HepG2 (cell line): Measurements from ENCODE around the gene HDAC4. TPM values are rescaled to one million over a fixed set of nuclear protein-coding genes. Genes with fewer than 3 reads are reported as not detected.

ENCODE experiments used
- ATAC-seq: fragments of 200-7000 bp; cut with Tn5 transposase; 3 replicates; pipeline ENCODE4 v1.9.1; 2020; ENCODE audit warnings: mild to moderate bottlenecking, moderate library complexity
- BruUV-seq: library from RNA; stranded (reverse); fragments of 400-500 nt; replicated peaks from 2 replicates; lab custom pipeline; 2021; lab: Mats Ljungman, UMichigan
- CTCF ChIA-PET: fragments of 300-600 bp; formaldehyde crosslinking; extraction: SDS; loops from one replicate; lab custom pipeline; 2021; ENCODE audit warnings: low total read pairs, inconsistent platforms, low intra/inter-chr PET ratio; lab: Yijun Ruan, JAX
- POLR2A ChIA-PET: fragments of 350-600 bp; sonication (Branson Sonifier 250); formaldehyde crosslinking; loops from one replicate; lab custom pipeline; 2020; ENCODE audit warnings: antibody characterized with exemption, inconsistent platforms; lab: Yijun Ruan, JAX
- DNase-seq: peaks from one replicate; pipeline ENCODE4 v3.0.0-alpha.2; 2015; ENCODE audit warnings: low spot score
- FAIRE-seq: peaks from 3 replicates; lab custom pipeline; 2011; peaks lifted over from hg19 to GRCh38; lab: Jason Lieb, UNC
- H2AFZ ChIP-seq: one replicate; pipeline ENCODE4 v1.6.1; 2011; ENCODE audit warnings: low read length, inconsistent platforms
- H3K27ac ChIP-seq: fragments of 300-600 bp; 3 replicates; pipeline ENCODE4 v1.8.0; 2011; ENCODE audit warnings: mixed run types, mild to moderate bottlenecking, mixed read lengths, low read length, inconsistent platforms; ENCODE audit not compliant: insufficient read depth; ENCODE audit errors: extremely low read length
- H3K27me3 ChIP-seq, 2 experiments: fragments of 200-600 bp in 1 of 2; 2 replicates in 1 of 2; 3 replicates in 1 of 2; pipeline versions ENCODE4 v1.6.0 to v1.8.0; 2011; ENCODE audit warnings: low read length in 2 of 2, mild to moderate bottlenecking in 2 of 2, moderate library complexity in 2 of 2, inconsistent platforms in 1 of 2; ENCODE audit not compliant: insufficient read depth in 2 of 2, control insufficient read depth in 1 of 2
- H3K36me3 ChIP-seq, 2 experiments: fragments of 200-600 bp in 1 of 2; replicated peaks in 1 of 2; 2 replicates in 1 of 2; 3 replicates in 1 of 2; pipeline versions ENCODE4 v1.5.1 to v1.8.0; 2011; ENCODE audit warnings: low read length in 2 of 2, inconsistent platforms in 1 of 2; ENCODE audit not compliant: insufficient read depth in 2 of 2, control insufficient read depth in 1 of 2
- H3K4me1 ChIP-seq: 2 replicates; pipeline ENCODE4 v1.5.1; 2012; ENCODE audit warnings: low read length, inconsistent platforms; ENCODE audit not compliant: insufficient read depth
- H3K4me2 ChIP-seq: 2 replicates; pipeline ENCODE4 v1.6.0; 2011; ENCODE audit warnings: low read depth, low read length, inconsistent platforms
- H3K4me3 ChIP-seq, 3 experiments: fragments of 200-600 bp in 1 of 3; sonication (generic), shearing (Covaris generic) in 1 of 3; replicated peaks in 1 of 3; 2 replicates each; pipeline ENCODE4 v1.5.1; 2011 to 2016; ENCODE audit warnings: low read length in 3 of 3, inconsistent platforms in 2 of 3, low read depth in 2 of 3, mild to moderate bottlenecking in 2 of 3, control low read depth in 1 of 3, mixed read lengths in 1 of 3; ENCODE audit not compliant: insufficient read depth in 1 of 3
- H3K79me2 ChIP-seq: one replicate; pipeline ENCODE4 v1.6.1; 2011; ENCODE audit warnings: low read length, inconsistent platforms; ENCODE audit not compliant: insufficient read depth
- H3K9ac ChIP-seq: 2 replicates; pipeline ENCODE4 v1.6.0; 2011; ENCODE audit warnings: mild to moderate bottlenecking, low read depth, low read length, inconsistent platforms; ENCODE audit not compliant: insufficient read depth
- H3K9me3 ChIP-seq: 2 replicates; pipeline ENCODE4 v1.5.1; 2012; ENCODE audit warnings: mild to moderate bottlenecking, low read length
- H4K20me1 ChIP-seq: 2 replicates; pipeline ENCODE4 v1.6.0; 2011; ENCODE audit warnings: inconsistent platforms, mild to moderate bottlenecking, low read length, moderate library complexity; ENCODE audit not compliant: insufficient read depth
- ATF7 ChIP-seq, 2 experiments: fragments of 450-650 bp in 1 of 2; sonication (generic) in 1 of 2; formaldehyde crosslinking in 1 of 2; IDR thresholded peaks; 2 replicates each; pipeline versions ENCODE4 v1.4.0 to v1.6.1; 2016 to 2020; ENCODE audit warnings: antibody characterized with exemption in 1 of 2, mild to moderate bottlenecking in 1 of 2, missing genetic modification reagents in 1 of 2
- HMGA1 ChIP-seq: sonication (generic); formaldehyde crosslinking; conservative IDR thresholded peaks from 2 replicates; pipeline ENCODE4 v1.4.0; 2020; ENCODE audit warnings: missing genetic modification reagents
- HNRNPL ChIP-seq: fragments of 200-400 bp; formaldehyde crosslinking; IDR thresholded peaks from 2 replicates; pipeline ENCODE4 v1.6.1; 2017; ENCODE audit warnings: mild to moderate bottlenecking, low read depth, low read length
- NR2C2 ChIP-seq: sonication (generic); formaldehyde crosslinking; IDR thresholded peaks from 2 replicates; pipeline ENCODE4 v1.4.0; 2020; ENCODE audit warnings: missing genetic modification reagents, mild to moderate bottlenecking, moderate library complexity, borderline replicate concordance
- SAFB2 ChIP-seq: sonication (generic); formaldehyde crosslinking; IDR thresholded peaks from 2 replicates; pipeline ENCODE4 v1.5.1; 2020; ENCODE audit warnings: missing genetic modification reagents, low read depth, mild to moderate bottlenecking, borderline replicate concordance
- SMYD3 ChIP-seq: sonication (generic); formaldehyde crosslinking; IDR thresholded peaks from 2 replicates; pipeline ENCODE4 v1.8.1; 2023; ENCODE audit warnings: mild to moderate bottlenecking, missing genetic modification reagents
- TMF1 ChIP-seq: sonication (generic); formaldehyde crosslinking; IDR thresholded peaks from 2 replicates; pipeline ENCODE4 v1.8.1; 2022; ENCODE audit warnings: low read depth, missing genetic modification reagents
- ZNF331 ChIP-seq: sonication (generic); formaldehyde crosslinking; IDR thresholded peaks from 2 replicates; pipeline ENCODE4 v1.4.0; 2020; ENCODE audit warnings: missing genetic modification reagents
- ZNF543 ChIP-seq: sonication (generic); formaldehyde crosslinking; IDR thresholded peaks from 2 replicates; pipeline ENCODE4 v1.4.0; 2020; ENCODE audit warnings: mild to moderate bottlenecking, missing genetic modification reagents
- WGBS: methylation state at CpG from one replicate; pipeline ENCODE4 v1.1.6; 2017; ENCODE audit warnings: low lambda C conversion rate; 5-methylcytosine and 5-hydroxymethylcytosine counted together
- in situ Hi-C: cut with HindIII; loops from 2 replicates; pipeline ENCODE4 v1.10.0; 2017; ENCODE audit warnings: low pct_unique_long_range_greater_than_20kb; ENCODE audit not compliant: extremely low pct_ligation_motif_present
- intact Hi-C: fragments of 100-400 bp; cut with micrococcal nuclease; formaldehyde crosslinking; loops from one replicate; pipeline ENCODE4 v1.10.0; 2022; ENCODE audit not compliant: unreplicated experiment
- polyA plus RNA-seq, 8 experiments: library from polyadenylated mRNA; depleted of rRNA in 3 of 8; stranded (reverse) in 7 of 8; unstranded in 1 of 8; fragments of >200 nt; fragmentation: Illumina TruSeq in 4 of 8; extraction: Trizol in 4 of 8; gene quantifications; 2 replicates each; pipeline versions ENCODE4 v1.2.1 to v1.2.3, GENCODE V29; 2011 to 2016; ENCODE audit warnings: low read depth in 4 of 8, missing spikeins in 1 of 8, mixed read lengths in 1 of 8; ENCODE audit not compliant: insufficient read depth in 1 of 8
- total RNA-seq, 5 experiments: library from RNA; depleted of rRNA; stranded (reverse); fragments of >200 nt; fragmentation: Illumina TruSeq; extraction: Trizol; gene quantifications; 2 replicates each; pipeline ENCODE4 v1.2.3, GENCODE V29; 2016; ENCODE audit warnings: low read depth in 1 of 5
- TF ChIP-seq, protein P1 (sequence below): sonication (generic); formaldehyde crosslinking; IDR thresholded peaks from 2 replicates; pipeline ENCODE4 v1.8.0; 2022; ENCODE audit warnings: missing genetic modification reagents, mild to moderate bottlenecking, borderline replicate concordance

Gene HDAC4
- total and polyA plus RNA-seq, 2 of the 13 experiments (the other 11 are each of a cell fraction or from before 2014, with no cell fraction given) = 10.1 to 11.5 TPM

DNA sequence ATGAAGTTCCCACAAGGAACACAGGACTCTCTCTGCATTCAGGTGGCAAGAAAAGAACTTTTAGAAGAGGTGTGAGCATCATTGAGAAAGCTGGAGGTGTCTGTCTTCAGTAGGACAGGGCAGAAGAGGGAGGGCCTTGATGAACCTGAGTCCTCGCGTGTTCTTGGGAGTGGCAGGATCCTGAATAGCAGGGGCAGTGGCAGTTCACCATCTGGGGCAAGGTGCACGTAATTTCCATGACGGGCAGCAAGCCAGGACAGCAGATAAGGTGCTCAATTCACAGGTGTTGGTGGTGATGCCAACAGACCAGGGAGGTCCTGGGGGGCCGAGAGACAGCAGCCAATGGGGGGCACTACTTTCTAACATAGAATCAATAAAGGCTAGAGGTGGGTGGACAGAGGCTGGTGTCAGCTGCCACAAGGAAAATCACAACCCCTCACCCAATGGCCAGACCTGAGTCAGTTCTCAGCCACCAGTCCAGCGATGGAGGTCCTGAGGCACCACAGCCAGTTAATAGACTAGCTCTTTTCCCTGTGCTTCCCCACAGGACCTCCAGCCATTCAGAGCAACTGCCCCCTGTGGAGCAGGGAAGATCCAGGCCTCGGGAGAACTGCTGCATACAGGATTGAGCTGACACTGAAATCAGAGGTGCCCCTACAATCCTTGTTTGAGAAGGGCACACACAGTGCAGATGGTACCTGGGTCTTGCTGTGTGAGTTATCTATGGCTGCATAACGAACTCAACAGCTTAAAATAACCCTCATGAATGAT is 10.9 kb upstream of the HDAC4 start:
- BruUV-seq = no TSS peak

DNA sequence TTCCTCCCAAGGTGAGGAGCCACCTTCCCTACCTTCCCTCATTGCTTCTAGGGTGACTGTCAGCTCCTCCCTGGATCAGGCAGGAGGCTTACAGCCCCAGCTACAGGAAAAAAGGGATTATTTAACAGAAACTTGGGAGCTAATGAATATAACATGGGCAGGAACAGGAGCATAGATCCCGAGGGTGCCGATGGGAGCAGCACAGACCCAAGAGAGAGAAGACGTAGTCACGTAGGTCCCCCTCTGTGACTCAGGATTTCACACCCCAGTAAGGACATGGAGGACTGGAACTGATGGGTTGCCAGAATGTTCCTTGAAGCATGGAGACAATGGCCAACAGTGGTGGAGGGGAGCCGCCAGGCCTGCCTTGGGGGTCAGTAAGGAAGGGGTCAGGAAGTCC is 10.3 kb upstream of the HDAC4 start:
- no peaks in the 10 kb centered on the region for H3K36me3 ChIP-seq
- H3K27me3 ChIP-seq = peaks cover 9 to 65% of the 10 kb centered on the region in 2 experiments; a peak in 4 of 5 replicates
- H4K20me1 ChIP-seq = no peaks in the 10 kb centered on the region
- intact Hi-C loops = no loop called here
- POLR2A ChIA-PET = no interaction called here
- no peak overlapping the region for H2AFZ ChIP-seq
- H3K4me3 ChIP-seq = no peak overlapping the region
- DNase-seq (no peak), ATAC-seq (no peak), FAIRE-seq (no peak)
- 41% methylated on average over 5 of the region's 5 CpGs for WGBS
- CTCF ChIA-PET = no interaction called here
- BruUV-seq = no TSS peak
- no peaks in the 10 kb centered on the region for H3K79me2 ChIP-seq
- in situ Hi-C loops = no loop called here
- TF ChIP-seq SAFB2 (no peak), NR2C2 (CRISPR knock-in tag) (no peak), ZNF543 (CRISPR knock-in tag) (no peak)
- no peak overlapping the region for H3K27ac ChIP-seq
- H3K9me3 ChIP-seq = no peaks in the 10 kb centered on the region
- H3K4me1 ChIP-seq = no peaks in the 10 kb centered on the region; the same call in 1 of the 2 replicates
- no peak overlapping the region for H3K4me2 ChIP-seq
- H3K9ac ChIP-seq = no peak overlapping the region

More for the DNA sequence above, 10.9 kb upstream of the HDAC4 start:
- CTCF ChIA-PET = no interaction called here
- 21% methylated on average over 6 of the region's 8 CpGs for whole genome bisulfite sequencing
- TF ChIP-seq HMGA1 = no peak
- no peak for TF ChIP-seq SMYD3
- TF ChIP-seq HNRNPL = no peak
- TF ChIP-seq TMF1 (CRISPR knock-in tag) = no peak
- TF ChIP-seq, protein P1, sequence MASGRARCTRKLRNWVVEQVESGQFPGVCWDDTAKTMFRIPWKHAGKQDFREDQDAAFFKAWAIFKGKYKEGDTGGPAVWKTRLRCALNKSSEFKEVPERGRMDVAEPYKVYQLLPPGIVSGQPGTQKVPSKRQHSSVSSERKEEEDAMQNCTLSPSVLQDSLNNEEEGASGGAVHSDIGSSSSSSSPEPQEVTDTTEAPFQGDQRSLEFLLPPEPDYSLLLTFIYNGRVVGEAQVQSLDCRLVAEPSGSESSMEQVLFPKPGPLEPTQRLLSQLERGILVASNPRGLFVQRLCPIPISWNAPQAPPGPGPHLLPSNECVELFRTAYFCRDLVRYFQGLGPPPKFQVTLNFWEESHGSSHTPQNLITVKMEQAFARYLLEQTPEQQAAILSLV (CRISPR knock-in tag) = no peak
- TF ChIP-seq ZNF331 (CRISPR knock-in tag) = no peak
- no peak for TF ChIP-seq ATF7 (IDR thresholded peaks at IDR 0.05)
- no peak for TF ChIP-seq ATF7 (CRISPR knock-in tag; IDR thresholded peaks at IDR 0.05)
- Histone ChIP-seq H3K27ac (no peak overlapping the region), H3K4me3 (no peak overlapping the region), H3K4me1 (no peaks in the 10 kb centered on the region; the same call in 1 of the 2 replicates), H3K4me2 (no peak overlapping the region), H3K9me3 (no peaks in the 10 kb centered on the region), H3K36me3 (no peaks in the 10 kb centered on the region), H2AFZ (no peak overlapping the region), H3K9ac (no peak overlapping the region), H3K27me3 (peaks cover 7 to 64% of the 10 kb centered on the region in 2 experiments; a peak in 4 of 5 replicates), H3K79me2 (no peaks in the 10 kb centered on the region), H4K20me1 (no peaks in the 10 kb centered on the region)
- intact Hi-C loops (loop anchor here (1.0 kb wide), 1 partner anchor 34 kb away; no protein-coding TSS in a partner anchor), in situ Hi-C loops (no loop called here)
- POLR2A ChIA-PET = interaction anchor here (0.7 kb wide), 1 partner anchor 11 kb away, joined by 7 read pairs; the partner anchor contains the start of gene HDAC4
- FAIRE-seq = no peak
- no peak for ATAC-seq
- no peak for DNase-seq
